HG02763 (cell line): ENCODE measurements around the gene WDR35.
A peak's percentile ranks its signal among the peaks of the same experiment; 100 is the strongest.

Experiments used
- ATAC-seq: cut with Tn5 transposase; IDR thresholded peaks from one replicate; pipeline ENCODE4 v1.9.1; 2021; ENCODE audit warnings: mild to moderate bottlenecking, moderate library complexity; ENCODE audit not compliant: unreplicated experiment

Gene WDR35

GRCh38 chr2:19989667-19990415, at the start of gene WDR35:
Gene WDR35, minus strand, starts transcription at chr2:19990105. Its CDS starts 90 bp downstream, at chr2:19990015.
- ATAC-seq, result peak; percentile 93

- no peak for ATAC-seq
Observed at GRCh38 chr2:20037660-20038059, 47.8 kb upstream of the WDR35 start.

GRCh38 chr2:20035955-20036666, 46.2 kb upstream of the WDR35 start:
- no peak for ATAC-seq

GRCh38 chr2:20034821-20035220, 44.9 kb upstream of the WDR35 start:
- no peak for ATAC-seq

- no peak for ATAC-seq
Observed at GRCh38 chr2:20034218-20034617, 44.3 kb upstream of the WDR35 start.

- ATAC-seq, result no peak
Observed at GRCh38 chr2:20033322-20033721, 43.4 kb upstream of the WDR35 start.

- ATAC-seq, result no peak
Observed at GRCh38 chr2:20030224-20030623, 40.3 kb upstream of the WDR35 start.

GRCh38 chr2:20027705-20028434, 38.0 kb upstream of the WDR35 start:
- no peak for ATAC-seq

GRCh38 chr2:20027260-20027677, 37.4 kb upstream of the WDR35 start:
- no peak for ATAC-seq

GRCh38 chr2:20025065-20025786, 35.3 kb upstream of the WDR35 start:
- no peak for ATAC-seq

GRCh38 chr2:20023688-20024087, 33.8 kb upstream of the WDR35 start:
- no peak for ATAC-seq

- ATAC-seq, result no peak
Observed at GRCh38 chr2:20021405-20022009, 31.6 kb upstream of the WDR35 start.

GRCh38 chr2:20019747-20020146, 29.8 kb upstream of the WDR35 start:
- no peak for ATAC-seq

GRCh38 chr2:20018601-20019152, 28.8 kb upstream of the WDR35 start:
- ATAC-seq, result no peak

GRCh38 chr2:20016346-20016745, 26.4 kb upstream of the WDR35 start:
- no peak for ATAC-seq

- no peak for ATAC-seq
Observed at GRCh38 chr2:20015482-20016083, 25.7 kb upstream of the WDR35 start.

- no peak for ATAC-seq
Observed at GRCh38 chr2:20013126-20013849, 23.4 kb upstream of the WDR35 start.

- ATAC-seq, result no peak
Observed at GRCh38 chr2:20012282-20013125, 22.6 kb upstream of the WDR35 start, which contains the start of gene MATN3. Gene MATN3, minus strand, starts transcription at chr2:20012668. Its CDS starts 37 bp downstream, at chr2:20012631.

GRCh38 chr2:20012032-20012281, 22.1 kb upstream of the WDR35 start:
- no peak for ATAC-seq
